Measurements from ENCODE around the gene PLAAT2. TPM values are rescaled to one million over a fixed set of nuclear protein-coding genes. Genes with fewer than 3 reads are reported as not detected.
A peak's percentile ranks its signal among the peaks of the same experiment; 100 is the strongest.
"Not testable (repeated sequence)": the region's sequence is repeated elsewhere in the genome, so short reads cannot be mapped to it uniquely, and the experiment has no call there.

The PLAAT2 gene
- total and polyA plus RNA-seq, 11 donors: 0.11 to 3.8 (median 0.42) TPM; not detected in 7

DNA sequence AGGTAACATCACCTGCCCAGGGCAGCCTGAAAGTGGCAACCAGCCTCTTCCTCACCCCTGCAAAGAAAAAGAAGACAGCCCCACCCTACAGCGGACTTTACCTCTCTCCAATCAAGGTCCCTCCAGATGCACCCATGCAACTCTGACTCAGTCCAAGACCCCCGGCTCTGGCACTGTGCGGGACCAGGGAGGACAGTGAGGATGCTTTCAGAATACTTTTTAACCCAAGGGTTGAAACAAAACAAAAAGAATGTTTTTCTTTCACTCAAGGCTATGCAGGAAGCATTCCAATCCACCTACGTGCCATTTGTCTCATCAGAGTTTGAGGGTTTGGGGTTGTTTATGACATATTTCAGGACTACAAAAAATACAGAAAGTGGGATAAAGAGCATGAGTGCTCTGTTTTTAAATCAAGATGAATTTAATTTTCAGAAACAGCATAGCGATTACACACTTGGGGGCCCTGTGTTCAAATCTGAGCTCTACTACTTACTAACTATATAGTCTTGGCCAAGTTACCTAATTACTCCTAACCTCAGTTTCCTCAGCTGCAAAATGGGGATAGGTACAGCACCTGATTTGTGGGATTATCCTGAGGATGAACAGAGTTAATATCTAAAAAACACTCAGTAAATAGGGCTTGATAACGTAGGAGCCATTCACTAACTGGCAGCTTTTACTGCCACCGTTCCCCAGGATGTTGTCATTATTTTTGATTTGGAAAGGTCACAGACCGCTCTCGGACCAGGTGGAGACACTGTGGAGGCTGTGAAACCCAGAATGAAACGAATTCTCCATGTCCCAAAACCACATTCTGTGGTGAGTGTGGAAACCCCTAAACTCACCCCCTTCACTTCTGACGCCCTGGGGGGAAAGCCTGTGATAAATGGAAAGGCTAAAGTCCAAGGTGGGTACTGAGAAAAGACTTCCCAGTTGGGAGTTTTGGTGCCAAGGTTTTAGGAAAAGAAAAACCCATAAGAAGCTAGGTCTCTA lies 45.5 kb upstream of the PLAAT2 start:
- intact Hi-C loops (cut with DNase I): no loop called here
- ATAC-seq: no peak
- Histone ChIP-seq H3K9me3 (no peaks in the 10 kb centered on the region), H3K27me3 (no peaks in the 10 kb centered on the region), H3K4me3 (no peak overlapping the region), H3K27ac (peak overlapping the region; percentile 37 to 92 (median 77)), H3K36me3 (peaks cover 0 to 5% (median 0%) of the 10 kb centered on the region in 9 donors), H3K4me1 (peaks cover 10 to 59% (median 43%) of the 10 kb centered on the region in 12 donors)
- no peak for DNase-seq
- 72 to 81% (median 74%) methylated on average over 11 of the region's 11 CpGs for WGBS, 4 donors
- no peak for TF ChIP-seq POLR2A (IDR thresholded peaks at IDR 0.05)
- TF ChIP-seq, protein P1, sequence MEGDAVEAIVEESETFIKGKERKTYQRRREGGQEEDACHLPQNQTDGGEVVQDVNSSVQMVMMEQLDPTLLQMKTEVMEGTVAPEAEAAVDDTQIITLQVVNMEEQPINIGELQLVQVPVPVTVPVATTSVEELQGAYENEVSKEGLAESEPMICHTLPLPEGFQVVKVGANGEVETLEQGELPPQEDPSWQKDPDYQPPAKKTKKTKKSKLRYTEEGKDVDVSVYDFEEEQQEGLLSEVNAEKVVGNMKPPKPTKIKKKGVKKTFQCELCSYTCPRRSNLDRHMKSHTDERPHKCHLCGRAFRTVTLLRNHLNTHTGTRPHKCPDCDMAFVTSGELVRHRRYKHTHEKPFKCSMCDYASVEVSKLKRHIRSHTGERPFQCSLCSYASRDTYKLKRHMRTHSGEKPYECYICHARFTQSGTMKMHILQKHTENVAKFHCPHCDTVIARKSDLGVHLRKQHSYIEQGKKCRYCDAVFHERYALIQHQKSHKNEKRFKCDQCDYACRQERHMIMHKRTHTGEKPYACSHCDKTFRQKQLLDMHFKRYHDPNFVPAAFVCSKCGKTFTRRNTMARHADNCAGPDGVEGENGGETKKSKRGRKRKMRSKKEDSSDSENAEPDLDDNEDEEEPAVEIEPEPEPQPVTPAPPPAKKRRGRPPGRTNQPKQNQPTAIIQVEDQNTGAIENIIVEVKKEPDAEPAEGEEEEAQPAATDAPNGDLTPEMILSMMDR (IDR thresholded peaks at IDR 0.05): no peak

DNA sequence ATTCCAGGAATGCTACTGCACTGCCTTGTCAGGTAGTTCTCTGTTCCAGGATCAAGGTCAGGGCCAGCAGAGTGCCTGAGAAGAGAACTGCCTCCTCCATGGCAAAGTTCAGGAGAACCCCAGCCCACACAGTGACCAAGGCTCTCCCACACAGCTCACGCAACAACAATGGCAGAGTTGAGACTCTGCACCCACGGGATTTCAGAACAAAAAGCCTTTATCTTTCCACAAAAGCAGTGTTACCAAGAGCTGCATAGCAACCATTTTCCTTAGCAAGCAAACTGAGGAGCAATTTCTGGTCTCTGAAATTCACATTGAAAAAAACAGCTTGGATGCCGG lies 40.0 kb upstream of the PLAAT2 start:
- TF ChIP-seq POLR2A (IDR thresholded peaks at IDR 0.05): no peak
- TF ChIP-seq, protein P1 (IDR thresholded peaks at IDR 0.05): no peak
- intact Hi-C loops (cut with DNase I): no loop called here
- Histone ChIP-seq H3K9me3 (no peaks in the 10 kb centered on the region), H3K36me3 (peaks cover 0 to 5% (median 0%) of the 10 kb centered on the region in 9 donors), H3K4me1 (peaks cover 0 to 39% (median 20%) of the 10 kb centered on the region in 12 donors), H3K4me3 (no peak overlapping the region), H3K27ac (peak overlapping the region in 10 of 12 donors; percentile 6 to 62 (median 36)), H3K27me3 (no peaks in the 10 kb centered on the region)
- WGBS, 4 donors: 50 to 60% (median 54%) methylated on average over 3 of the region's 3 CpGs
- peak in 3 of 4 donors; percentile 46 to 56 (median 47) for ATAC-seq
- DNase-seq: no peak

DNA sequence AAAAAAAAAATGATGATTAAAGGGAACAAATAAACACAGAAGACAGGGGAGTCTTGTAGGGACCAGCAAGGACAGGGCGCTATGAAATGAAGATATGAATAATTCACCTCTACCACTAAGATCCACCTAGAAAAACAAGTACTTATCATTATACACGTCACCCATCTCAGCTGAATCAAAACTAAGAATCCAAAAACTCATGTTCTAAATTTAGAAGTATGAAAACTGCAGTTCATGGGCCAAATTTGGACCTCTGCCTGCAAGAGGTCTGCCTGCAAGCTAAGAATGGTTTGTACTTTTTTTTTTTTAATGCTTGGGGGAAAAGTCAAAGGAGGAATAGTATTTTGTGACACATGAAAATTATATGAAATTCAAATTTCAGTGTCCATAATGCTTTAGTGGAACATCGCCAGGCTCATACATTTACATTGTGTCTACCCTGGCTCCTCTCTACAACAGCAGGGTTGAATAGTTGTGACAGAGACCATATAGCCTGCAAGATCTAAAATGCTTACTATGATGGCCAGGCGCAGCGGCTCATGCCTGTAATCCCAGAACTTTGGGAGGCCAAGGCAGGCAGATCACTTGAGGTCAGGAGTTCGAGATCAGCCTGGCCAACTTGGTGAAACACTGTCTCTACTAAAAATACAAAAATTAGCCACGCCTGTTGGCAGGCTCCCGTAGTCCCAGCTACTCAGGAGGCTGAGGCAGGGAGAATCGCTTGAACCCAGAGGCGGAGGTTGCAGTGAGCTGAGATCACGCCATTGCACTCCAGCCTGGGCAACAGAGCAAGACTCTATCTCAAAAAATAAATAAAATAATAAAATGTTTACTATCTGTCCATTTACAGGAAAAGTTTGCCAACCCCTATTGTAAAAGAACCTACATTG lies 39.4 kb upstream of the PLAAT2 start:
- H3K27ac ChIP-seq: peak overlapping the region in 11 of 12 donors; percentile 6 to 62 (median 41)
- intact Hi-C loops (cut with DNase I); H3K4me3 ChIP-seq; H3K36me3 ChIP-seq; H3K27me3 ChIP-seq; H3K9me3 ChIP-seq; DNase-seq: not testable (repeated sequence)
- peaks cover 0 to 39% (median 20%) of the 10 kb centered on the region in 12 donors for H3K4me1 ChIP-seq
- ATAC-seq: peak in 1 of 4 donors; percentile 19
- 76 to 84% (median 80%) methylated on average over 10 to 11 of the region's 11 CpGs for WGBS, 4 donors

DNA sequence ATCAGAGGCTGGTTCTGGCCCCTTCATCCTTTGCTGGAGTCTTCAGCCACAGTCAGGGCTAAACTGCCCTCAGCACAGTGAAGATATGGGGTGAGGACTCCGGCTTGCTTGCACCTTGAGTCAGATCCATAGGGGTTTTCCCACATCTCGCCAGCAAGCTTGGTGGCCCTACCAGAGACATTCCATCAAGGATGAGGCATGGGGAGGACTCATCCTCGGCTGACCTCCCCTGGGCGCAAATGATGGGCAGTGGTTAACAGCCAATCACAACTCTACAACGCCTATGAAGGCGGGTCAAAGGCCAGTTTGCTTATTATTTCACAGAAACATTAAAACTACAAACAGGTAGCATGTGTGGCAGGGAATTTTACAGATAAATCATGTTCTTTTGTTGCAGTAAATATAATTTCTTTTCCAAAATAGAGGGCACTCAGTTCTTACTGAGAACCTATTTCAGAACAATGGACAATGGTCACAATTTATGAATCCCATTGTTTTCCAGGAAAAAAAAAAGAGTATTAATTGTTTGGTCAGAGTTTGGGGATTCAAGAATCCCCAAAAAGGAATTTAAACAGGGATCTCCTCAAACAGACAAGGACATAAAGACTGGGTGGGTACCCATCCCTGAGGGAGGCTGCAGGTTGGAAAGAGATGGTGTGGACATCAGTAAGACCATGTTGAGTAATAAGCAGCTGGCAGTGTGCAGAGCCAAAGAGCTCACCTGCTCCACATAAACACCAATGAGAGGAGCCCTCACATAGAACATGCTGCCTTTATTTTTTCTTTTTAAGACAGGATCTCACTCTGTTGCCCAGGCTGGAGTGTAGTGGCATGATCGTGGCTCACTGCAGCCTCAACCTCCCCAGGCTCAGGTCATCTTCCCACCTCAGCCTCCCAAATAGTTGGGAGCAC lies 36.3 kb upstream of the PLAAT2 start:
- ATAC-seq (no peak), DNase-seq (no peak)
- intact Hi-C loops (cut with DNase I): no loop called here
- no peak overlapping the region for H3K4me3 ChIP-seq
- no peaks in the 10 kb centered on the region for H3K9me3 ChIP-seq
- no peak overlapping the region for H3K27ac ChIP-seq
- H3K4me1 ChIP-seq: peaks cover 0 to 39% (median 20%) of the 10 kb centered on the region in 12 donors
- no peaks in the 10 kb centered on the region for H3K27me3 ChIP-seq
- peaks cover 0 to 34% (median 22%) of the 10 kb centered on the region in 9 donors for H3K36me3 ChIP-seq
- WGBS, 4 donors: 80 to 87% (median 85%) methylated on average over 7 of the region's 7 CpGs
- TF ChIP-seq POLR2A (IDR thresholded peaks at IDR 0.05): no peak
